ENCODE results near the gene LYPD4.

LYPD4 gene

DNA sequence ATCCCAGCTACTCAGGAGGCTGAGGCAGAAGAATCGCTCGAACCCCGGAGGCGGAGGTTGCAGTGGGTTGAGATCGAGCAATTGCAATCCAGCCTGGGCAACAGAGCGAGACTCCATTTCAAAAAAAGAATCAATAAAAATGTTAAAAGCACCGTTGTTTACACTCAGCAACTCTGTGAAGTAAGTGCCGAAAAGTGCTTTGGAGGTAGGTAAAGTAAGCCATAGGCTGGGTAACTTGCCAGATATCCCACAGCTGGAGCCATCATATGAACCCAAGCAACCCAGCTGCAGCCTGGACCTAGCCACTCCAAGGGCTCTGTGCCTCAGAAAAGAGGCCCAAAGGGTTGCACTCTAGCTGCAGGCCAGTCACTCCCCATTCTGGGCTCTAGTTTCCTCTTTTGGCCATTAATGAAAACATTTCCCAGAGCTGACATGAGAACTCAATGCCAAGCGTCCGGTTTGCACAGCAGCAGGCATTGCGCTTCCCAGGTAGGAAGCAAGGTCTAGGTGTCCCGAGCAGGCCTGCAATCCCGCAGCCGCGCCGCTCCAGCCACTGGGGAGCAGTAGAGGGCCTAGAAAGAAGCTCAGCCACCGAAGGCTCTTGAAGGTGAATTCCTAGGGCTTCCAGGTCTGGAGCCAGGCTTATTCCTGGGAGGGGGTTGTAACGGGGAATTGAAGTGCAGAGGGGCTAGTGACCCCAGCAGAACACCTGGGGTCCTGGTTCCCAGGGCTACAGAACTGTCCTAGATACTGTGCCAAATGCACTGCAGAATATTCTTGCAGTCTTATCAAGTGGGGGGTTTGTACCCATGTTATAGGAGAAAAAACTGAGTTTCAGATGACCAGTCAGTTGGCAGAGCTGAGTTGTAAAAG, 28.5 kb upstream of the LYPD4 start:
- peak; percentile 72 for DNase-seq

DNA sequence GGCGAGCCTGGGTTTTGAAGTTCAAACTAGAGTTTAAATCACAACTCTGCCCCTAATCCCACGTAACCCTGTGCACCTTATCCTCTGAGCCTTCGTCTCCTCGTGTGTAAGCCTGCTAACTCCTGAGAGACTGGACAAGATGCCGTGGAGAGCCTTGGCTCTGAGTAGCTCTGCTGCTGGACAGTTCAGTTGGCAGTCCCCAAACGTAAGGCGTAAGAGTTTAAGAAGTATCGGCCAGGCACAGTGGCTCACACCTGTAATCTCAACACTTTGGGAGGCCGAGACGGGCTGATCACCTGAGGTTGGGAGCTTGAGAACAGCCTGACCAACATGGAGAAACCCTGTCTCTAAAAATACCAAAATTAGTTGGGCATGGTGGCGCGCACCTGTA, 27.9 kb upstream of the LYPD4 start:
- DNase-seq, result no peak

DNA sequence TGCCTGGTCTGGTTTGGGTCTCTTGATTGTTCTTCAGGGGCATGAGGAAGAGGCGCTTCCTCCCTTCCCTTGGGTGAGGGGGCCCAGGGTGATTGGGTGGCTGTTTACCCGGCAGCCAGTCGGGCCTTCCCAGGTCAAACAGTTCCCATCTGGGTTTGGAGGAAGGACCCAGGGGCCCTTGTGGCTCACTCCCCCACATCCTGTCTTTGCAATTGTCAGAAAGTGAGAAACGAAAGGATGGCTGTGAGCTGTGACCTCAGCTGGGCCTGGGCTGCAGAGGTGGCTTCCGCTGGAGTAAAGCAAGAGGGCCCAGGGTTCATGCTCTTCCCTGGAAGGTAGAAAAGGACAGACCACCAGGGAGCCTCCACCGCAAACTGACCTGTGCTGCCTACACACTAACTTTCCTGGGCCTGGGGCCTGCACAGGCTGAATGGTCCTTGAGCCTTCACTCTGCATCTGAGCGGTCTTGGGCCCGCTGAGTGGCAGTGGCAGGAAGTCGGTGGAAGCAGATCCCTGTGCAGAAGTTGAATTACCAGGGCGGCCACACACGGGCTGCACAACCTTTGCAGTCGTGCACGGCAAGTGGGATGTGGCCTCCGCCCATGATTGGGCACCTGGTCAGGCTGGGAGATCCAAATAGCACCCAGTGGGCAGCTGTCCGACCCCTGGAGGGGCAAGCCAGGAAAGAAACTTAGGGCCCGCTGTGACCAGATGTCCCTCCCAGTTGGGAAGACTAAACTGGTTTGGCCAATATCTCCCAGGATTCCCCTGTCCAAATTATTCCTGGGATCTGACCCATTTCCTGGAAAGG, 27.3 kb upstream of the LYPD4 start:
- DNase-seq, result peak; percentile 51

DNA sequence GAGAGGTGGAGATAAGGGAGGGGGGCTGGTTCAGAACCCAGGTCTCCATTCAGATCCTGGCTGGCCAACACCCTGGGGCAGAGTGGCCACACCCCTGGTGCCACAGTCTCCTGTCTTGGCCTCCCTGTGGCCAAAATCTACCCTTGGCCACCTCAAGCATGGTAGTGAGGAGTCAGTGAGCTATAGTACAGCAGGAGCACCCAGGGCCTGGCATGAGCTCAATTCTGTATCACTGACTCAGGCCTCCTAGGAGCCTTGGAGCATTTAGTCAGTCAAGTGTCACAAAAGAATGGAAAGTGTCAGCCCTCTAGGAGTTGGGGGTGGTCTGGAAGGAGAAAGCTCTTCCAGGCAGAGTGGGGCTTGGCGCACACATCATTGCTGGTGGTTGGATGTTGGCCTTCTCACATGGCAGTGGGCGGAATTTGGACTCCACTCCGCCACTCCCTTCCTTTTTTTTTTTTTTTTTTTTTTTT, 26.0 kb upstream of the LYPD4 start:
- DNase-seq, result no peak

DNA sequence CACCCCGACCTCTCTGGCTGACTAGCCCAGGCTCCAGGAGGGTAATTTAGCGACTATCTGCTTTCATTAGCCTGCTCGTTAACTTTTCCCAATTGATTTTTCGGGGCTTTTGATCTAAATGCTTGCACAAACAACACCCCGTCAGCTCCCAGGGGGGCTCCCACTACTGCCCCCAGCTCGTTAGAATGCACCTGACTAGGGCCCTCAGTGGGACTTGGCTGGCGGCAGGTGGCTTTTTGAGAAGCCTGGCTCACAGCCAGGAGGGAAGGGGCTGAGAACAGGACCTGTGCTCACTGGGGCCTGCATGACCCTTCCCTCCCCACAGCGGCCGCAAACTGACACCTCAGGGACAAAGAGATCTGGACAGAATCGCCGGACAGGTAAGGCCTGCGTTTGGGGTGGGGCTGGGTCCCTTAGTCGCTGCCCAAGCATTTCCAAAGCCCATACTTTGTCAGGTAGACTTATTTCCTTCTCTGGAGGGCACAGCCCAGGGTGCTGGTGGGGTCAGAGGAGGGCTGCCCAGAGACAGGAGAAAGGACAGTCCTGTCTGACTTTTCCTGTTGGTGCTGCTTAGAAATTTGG, 25.0 kb upstream of the LYPD4 start:
- no peak for DNase-seq

DNA sequence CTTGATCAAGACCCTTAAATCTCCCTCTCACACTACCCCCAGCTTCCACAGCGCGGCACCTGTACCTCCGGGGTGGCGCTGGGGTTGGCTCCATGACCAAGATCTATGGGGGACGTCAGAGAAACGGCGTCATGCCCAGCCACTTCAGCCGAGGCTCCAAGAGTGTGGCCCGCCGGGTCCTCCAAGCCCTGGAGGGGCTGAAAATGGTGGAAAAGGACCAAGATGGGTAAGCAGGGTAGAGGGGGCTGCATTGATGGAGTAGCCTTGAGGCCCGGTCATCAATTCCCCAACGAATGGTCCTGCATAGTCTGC, 24.5 kb upstream of the LYPD4 start:
- DNase-seq, result no peak

DNA sequence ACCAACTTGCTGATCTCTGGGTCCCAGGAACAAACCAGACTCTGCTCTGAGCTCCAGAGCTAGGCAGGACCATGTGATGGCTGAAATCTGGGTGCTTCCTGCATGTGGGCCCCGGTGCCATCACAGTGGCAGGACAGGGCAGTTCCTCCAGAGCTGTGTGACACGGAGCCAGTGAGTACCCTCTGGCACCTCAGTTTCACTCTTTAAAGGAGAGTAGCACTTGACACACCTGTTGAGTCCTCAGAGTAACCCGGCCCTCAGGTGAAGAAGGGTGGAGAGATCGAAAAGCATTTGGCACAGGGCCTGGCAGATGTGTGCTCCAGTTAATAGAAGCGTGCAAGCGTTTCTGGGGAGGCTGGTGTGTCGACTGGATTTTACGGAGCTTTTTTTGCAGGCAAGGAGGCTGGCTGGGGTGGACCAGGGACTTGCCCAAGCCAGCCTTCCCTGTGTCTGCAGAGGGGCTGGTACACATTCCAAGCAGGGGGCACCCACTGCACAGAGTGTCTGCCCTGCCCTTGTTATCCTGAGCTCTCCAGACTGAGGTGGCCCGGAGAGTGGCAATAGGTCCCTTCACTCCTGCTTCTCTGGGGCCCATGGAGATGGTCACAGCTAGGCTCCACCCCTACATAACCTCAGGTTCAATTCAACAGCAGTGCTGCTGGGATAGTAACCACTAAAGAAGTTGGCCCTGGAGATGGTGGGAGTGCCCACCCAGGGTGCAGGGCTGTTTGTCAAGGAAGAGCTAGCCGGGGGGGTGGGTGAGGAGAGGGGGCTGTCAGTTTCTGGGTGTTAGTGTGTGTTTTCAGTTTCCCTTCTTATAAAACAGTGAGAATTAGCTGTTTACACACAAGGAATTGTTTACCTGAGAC, 23.9 kb upstream of the LYPD4 start:
- no peak for DNase-seq

DNA sequence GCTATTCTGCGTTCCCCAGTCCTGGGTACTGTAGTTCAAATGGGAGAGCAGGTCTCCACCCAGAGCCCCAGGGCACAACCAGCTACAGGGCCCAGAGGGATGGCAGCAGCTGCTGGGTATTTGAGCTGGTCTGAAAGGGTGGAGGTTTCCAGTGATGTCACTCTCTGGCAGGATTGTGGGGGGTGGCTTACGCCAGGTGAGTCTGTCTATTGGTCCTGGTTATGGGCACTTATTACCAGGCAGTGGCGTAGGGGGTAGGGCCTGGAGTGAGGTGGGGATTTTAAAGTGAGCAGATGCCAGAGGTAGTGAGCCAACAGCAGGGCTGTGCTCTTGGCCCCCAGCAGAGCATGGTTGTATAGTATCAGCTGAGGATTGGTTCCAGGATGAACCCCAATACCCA, 21.8 kb upstream of the LYPD4 start:
- DNase-seq, result no peak

DNA sequence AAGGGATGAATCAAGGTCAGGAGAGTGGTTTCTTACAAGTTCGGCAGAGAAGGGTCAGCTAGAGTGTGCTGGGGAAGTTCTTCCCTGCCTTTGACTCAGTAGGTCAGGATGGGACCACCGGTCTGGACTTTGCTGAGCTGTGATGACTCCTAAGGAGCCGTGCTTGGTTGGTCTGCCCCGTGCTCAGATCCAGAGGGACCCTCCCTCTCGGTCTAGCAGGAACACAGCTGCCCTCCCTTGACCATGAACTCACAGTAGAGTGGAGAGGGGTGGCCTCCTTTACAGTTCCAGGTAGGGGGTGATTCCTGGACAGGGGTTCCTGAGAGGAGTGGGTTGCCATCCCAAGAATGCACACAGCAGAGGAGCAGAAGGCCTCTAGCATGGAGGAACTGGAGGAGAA, 19.9 kb upstream of the LYPD4 start:
- no peak for DNase-seq

DNA sequence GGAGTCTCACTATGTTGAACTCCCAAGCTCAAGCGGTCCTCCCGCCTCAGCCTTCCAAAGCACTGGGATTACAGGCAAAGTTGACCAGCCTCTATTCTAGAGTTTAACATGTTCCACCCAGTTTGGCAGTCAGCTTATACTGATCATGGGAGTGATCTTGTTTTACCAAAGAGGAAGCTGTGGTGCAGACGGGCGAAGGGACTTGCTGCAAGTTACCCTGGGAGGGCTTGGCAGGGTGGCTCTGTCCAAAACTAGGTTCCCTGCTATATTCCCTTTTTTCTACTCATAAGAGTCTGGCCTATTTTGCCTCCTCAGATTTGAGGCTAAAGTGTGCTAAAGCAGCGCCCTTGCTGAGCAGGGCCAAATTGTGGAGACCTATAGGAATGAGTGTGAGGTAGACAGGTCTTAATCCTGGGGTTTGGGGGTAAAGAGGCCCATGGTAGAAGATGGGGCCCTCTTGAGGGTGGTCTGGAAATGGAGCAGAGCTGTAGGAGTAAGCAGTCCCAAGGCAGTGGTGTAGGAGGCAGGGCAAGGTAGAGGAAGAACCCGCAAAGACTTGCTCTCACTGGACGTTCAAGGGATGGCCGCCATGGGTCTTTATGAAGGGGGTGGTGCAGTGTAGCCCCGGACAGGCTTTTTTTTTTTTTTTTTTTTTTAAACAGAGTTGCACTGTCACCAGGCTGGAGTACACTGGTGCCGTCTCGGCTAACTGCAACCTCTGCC, 18.9 kb upstream of the LYPD4 start:
- no peak for DNase-seq

DNA sequence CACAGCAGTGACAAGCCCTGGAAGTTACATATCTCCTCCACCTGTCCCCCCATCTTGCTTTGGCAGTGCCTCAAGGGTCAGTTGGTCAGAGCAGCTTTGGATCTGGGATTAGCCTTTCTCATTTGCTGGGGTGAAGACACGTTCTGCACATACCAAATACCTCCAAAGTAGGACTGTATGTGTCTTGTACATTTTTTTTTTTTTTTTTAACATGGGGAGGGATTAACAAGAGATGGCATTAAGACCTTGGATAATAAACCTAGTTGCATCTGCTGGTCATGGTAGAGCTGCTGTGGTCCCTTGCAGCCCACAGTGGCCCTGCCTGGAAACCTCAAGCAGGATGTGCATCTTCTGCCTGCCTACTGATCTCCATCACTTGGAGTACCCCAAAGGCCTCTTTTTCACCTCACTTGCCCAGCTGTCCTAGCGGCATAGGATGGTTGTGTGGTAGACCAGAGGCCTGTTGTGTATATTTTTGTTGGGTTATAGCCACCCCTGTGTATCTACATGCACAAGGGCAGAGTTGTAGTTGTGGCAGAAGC, 18.0 kb upstream of the LYPD4 start:
- no peak for DNase-seq

DNA sequence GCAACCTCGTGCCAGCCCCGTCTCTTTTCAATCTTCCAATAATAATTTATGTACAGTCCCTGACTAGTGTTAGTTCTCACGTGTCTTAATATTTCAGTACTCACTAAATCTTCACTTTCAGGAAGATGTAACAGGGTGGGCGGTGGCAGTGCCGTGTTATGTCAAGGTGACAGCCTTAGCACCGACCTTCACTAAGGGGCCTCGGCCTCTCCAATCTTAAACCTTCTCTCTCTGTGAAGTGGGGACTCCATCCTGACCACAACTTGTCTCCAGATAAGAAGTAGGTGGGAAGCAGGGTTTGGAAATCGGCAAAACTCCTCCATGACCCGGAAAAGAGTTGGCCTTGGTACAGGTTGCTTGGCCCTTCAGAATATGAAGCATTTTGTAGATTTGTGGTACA, 17.4 kb upstream of the LYPD4 start:
- DNase-seq, result no peak

DNA sequence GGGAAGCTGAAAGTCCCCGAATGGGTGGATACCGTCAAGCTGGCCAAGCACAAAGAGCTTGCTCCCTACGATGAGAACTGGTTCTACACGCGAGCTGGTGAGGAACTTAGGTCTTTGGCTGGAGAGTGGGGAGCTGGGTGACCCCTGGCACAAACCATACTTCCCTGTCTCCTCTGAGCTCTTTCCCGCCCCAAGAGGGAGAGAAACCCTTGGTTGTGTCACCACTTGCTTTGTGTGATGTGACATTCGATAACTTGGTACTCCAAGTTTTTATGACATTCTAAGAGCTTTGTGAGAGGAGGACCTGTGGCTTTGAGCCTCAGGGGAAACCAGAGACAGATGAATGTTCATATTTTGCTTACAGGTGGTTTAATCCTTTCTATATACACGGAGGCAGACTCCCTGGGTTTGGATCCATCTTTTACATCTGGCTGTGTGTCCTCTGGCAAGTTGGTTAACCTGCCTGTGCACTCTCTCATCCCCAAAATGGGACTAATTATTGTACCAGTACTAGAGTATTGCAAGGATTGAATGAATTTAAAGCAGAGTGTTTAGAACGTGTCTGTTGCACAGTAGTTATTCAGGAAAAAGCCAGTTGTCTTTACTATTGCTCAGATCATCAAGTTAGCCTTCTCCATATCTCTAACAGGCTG, 16.8 kb upstream of the LYPD4 start:
- no peak for DNase-seq

DNA sequence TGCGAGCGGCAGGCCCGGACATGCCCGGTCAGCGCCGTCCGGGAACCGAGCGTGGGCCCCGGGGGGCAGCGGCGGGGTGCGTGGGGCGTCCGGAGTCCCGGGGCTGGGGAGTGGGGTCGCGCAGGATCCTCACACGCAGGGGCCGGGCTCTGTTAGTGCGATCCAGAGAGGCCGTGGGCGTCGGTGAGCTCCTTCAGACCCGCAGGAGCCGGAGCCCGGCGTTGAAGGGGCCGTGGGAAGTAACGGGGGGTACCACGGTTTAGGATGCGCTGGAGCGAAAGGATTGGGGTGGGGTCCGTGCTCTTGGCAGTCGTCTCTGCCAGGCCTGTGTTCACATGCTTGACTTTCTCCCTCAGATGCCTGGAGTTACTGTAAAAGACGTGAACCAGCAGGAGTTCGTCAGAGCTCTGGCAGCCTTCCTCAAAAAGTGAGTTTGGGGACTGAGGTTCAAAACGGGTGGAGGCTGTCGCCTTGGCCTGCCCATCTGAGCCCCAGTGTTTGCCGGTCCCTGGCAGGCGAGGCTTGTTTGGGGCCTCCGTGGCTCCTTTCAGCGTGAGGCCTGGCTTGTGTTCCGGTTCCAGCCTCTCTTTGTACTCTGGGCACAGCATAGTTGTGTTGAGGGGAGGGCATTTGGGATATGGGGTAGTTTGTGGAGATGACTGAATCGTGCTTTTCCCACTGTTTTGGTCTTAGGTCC, 16.1 kb upstream of the LYPD4 start:
- DNase-seq, result peak; percentile 56

DNA sequence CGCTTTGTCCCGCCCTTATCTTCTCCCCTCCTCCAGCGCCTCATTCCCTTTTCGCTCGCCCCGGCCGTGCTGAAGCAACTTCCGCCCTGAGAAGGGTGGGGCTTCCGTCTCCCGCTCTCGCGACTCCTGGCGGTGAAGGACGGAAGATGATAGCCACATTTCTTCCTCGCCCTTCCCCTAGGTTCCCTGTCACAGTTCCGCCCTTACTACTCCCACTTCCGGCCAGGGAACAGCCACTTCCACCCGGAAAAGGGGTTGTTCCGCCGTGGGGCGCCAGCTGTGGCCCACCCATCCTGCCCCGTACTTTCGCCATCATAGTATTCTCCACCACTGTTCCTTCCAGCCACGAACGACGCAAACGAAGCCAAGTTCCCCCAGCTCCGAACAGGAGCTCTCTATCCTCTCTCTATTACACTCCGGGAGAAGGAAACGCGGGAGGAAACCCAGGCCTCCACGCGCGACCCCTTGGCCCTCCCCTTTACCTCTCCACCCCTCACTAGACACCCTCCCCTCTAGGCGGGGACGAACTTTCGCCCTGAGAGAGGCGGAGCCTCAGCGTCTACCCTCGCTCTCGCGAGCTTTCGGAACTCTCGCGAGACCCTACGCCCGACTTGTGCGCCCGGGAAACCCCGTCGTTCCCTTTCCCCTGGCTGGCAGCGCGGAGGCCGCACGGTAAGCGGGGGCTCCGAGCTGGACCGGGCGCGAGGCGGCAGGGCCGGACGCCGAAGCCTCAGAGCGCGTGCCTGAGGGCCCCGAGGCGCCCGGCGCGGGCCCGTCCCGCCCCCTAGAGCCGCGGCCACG, 15.3 kb upstream of the LYPD4 start, which contains the start of gene RPS19:
TSS of gene RPS19 (plus strand) at position 638 of the 801 bp plus-strand sequence. CDS start 520 bp downstream, outside the sequence.
- peak; percentile 97 for DNase-seq

DNA sequence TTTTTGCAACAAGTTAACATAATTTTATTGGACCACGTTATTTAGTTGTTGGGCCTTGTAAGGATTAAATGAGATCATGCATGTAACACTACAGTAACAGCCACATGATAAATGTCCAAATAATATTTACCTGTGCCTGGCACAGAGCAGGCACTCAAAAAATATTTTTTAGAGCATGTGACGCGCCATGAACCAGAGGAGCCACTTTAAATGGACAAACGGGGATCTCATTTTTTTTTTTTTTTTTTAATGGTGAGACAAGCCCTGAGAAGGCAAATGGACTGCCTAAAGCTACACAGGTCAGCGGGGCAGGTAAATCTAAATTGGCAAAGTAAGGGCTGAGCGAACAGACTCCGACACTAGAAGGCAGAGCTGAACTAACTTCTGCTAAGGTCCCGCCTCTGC, 14.7 kb upstream of the LYPD4 start:
- DNase-seq, result no peak

DNA sequence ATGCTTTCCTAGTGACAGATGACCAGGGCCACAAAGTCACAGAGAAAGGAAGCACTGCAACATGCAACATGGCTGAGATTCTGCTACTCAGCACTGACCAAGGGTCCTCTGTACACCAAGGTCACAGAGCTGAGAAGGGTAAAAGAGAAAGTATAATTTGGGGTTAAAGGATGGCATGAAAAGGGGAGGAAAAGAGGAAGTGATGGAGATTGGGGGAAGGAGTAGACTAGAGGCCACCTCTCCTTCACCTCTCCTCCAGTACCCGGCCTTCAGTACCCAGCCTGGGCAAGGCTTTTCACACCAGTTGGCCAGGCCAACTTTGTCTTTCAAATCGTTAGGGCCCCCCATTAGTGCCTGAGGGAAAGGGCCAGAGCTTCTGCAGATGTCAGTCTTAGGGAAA, 9.3 kb upstream of the LYPD4 start:
- no peak for DNase-seq

DNA sequence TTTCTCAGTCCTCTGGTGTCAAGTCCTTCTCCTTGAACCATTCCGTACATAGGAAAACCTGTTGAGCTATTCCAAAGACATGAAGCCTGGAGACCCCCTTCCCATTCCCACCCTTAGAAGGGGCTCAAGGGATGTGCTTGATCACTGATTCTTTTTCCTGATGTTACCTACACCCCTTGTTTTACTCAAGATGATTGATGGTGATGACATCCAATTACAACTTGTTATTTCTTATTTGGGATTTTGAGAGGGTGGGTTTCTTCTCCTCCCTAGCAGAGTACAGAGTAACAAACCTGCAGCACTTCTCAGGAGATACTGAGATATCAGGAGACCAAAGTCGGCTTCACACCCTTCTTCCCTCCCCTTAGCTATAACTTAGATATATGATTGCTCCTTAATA, 8.9 kb upstream of the LYPD4 start:
- no peak for DNase-seq

DNA sequence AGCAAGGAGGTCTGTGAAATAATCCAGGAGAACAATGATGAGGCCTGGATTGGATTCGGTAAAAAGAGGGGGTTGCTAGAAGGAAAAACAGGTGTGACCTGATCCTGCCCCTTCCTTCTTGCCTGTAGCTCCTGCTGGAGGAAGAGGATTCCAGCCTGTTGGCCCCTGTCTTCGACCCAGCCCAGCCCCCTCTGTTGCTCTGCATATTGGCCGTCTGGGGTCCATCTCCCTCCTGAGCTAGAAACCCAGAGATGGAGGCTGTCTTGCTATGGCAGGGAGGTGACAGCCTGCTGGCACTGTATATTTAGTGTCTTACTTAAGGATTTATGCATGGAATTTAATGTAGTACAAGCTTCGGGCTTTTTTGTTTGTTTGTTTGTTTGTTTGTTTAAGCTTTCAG, 7.0 kb upstream of the LYPD4 start:
- no peak for DNase-seq

DNA sequence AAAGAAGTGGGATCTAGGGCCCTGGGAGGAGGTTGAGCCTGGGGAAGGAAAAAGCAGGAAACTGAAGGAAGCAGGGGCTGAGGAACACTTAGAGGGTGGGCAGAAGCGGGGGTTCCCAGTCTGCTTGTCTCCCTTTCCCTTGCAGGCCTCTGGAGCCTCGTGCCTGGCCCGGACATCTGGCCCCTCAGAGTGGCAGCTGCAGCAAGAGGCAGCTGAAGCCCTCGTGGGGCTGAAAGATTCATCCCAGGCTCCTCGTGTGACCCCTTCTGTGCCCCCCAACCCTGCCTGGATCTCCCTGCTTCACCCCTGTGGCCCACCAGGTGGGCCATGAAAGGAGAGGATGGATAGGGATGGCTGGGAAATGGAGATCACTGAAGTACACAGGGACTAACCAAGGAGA, 5.9 kb upstream of the LYPD4 start:
- DNase-seq, result no peak

All from activated naive CD4-positive, alpha-beta T cell treated with anti-CD3 and anti-CD28 coated beads, Interleukin-2, amount 50 U/mL, for 16 hours (primary cell).